Measurements from ENCODE around the gene ZBTB7A. TPM values are rescaled to one million over a fixed set of nuclear protein-coding genes. Genes with fewer than 3 reads are reported as not detected.

ZBTB7A gene
- total RNA-seq, 2 donors from 2014 or later = 30.9 to 31.3 TPM

GRCh38 chr19:4045597-4046361 lies 20.9 kb downstream of the ZBTB7A start:
- H3K27me3 ChIP-seq = no peaks in the 10 kb centered on the region
- intact Hi-C loops (cut with DNase I) = no loop called here
- H3K9me3 ChIP-seq = no peaks in the 10 kb centered on the region
- H3K4me1 ChIP-seq = peaks cover 23% of the 10 kb centered on the region
- ATAC-seq (no peak), DNase-seq (no peak)
- TF ChIP-seq POLR2A (IDR thresholded peaks at IDR 0.05) (no peak), CTCF (IDR thresholded peaks at IDR 0.05) (no peak)
- no peak overlapping the region for H3K4me3 ChIP-seq
- whole genome bisulfite sequencing, 2 donors = 87 to 88% methylated on average over 30 of the region's 32 CpGs
- no peak overlapping the region for H3K27ac ChIP-seq
- peaks cover 0 to 2% of the 10 kb centered on the region in 2 donors for H3K36me3 ChIP-seq (replicated peaks in 1 of 2; ENCODE audit: insufficient read depth in 1 of 2, low read depth in 2 of 2)

GRCh38 chr19:4044990-4045465 lies 21.7 kb downstream of the ZBTB7A start:
- Histone ChIP-seq H3K4me3 (no peak overlapping the region), H3K27me3 (no peaks in the 10 kb centered on the region), H3K27ac (no peak overlapping the region), H3K36me3 (replicated peaks in 1 of 2; ENCODE audit: insufficient read depth in 1 of 2, low read depth in 2 of 2) (peaks cover 0 to 2% of the 10 kb centered on the region in 2 donors), H3K9me3 (no peaks in the 10 kb centered on the region), H3K4me1 (peaks cover 23% of the 10 kb centered on the region)
- TF ChIP-seq CTCF (IDR thresholded peaks at IDR 0.05) (no peak), POLR2A (IDR thresholded peaks at IDR 0.05) (no peak)
- intact Hi-C loops (cut with DNase I) = no loop called here
- DNase-seq (no peak), ATAC-seq (no peak)
- WGBS, 2 donors = 85 to 87% methylated on average over 21 of the region's 21 CpGs

- DNase-seq = no peak
- intact Hi-C loops (cut with DNase I) = no loop called here
- no peaks in the 10 kb centered on the region for H3K27me3 ChIP-seq
- TF ChIP-seq CTCF (IDR thresholded peaks at IDR 0.05) = no peak
- TF ChIP-seq POLR2A (IDR thresholded peaks at IDR 0.05) = no peak
- peaks cover 18% of the 10 kb centered on the region for H3K4me1 ChIP-seq
- peak overlapping the region in 1 of 4 donors; percentile 81 for H3K27ac ChIP-seq
- no peaks in the 10 kb centered on the region for H3K9me3 ChIP-seq
- no peak for ATAC-seq
- whole genome bisulfite sequencing, 2 donors = 86 to 90% methylated on average over 29 to 31 of the region's 31 CpGs
- no peak overlapping the region for H3K4me3 ChIP-seq
- peaks cover 0 to 2% of the 10 kb centered on the region in 2 donors for H3K36me3 ChIP-seq (replicated peaks in 1 of 2; ENCODE audit: insufficient read depth in 1 of 2, low read depth in 2 of 2)
Measured at GRCh38 chr19:4043966-4044715, 22.6 kb downstream of the ZBTB7A start.

- Histone ChIP-seq H3K27ac (peak overlapping the region in 2 of 4 donors; percentile 81 to 83), H3K27me3 (no peaks in the 10 kb centered on the region), H3K9me3 (no peaks in the 10 kb centered on the region), H3K4me1 (peaks cover 18% of the 10 kb centered on the region), H3K36me3 (replicated peaks in 1 of 2; ENCODE audit: insufficient read depth in 1 of 2, low read depth in 2 of 2) (peaks cover 0 to 2% of the 10 kb centered on the region in 2 donors), H3K4me3 (no peak overlapping the region)
- ATAC-seq (no peak), DNase-seq (no peak)
- 61 to 75% methylated on average over 8 to 9 of the region's 11 CpGs for WGBS, 2 donors
- no peak for TF ChIP-seq CTCF (IDR thresholded peaks at IDR 0.05)
- TF ChIP-seq POLR2A (IDR thresholded peaks at IDR 0.05) = no peak
- intact Hi-C loops (cut with DNase I) = no loop called here
Measured at GRCh38 chr19:4043401-4043800, 23.3 kb downstream of the ZBTB7A start.
